Erythroblast (primary cell): ENCODE measurements around the gene EVA1C.

Experiments
- GATA1 ChIP-seq: IDR thresholded peaks from 2 replicates; pipeline ENCODE4 v1.6.1; 2011; ENCODE audit warnings: low read depth, mild to moderate bottlenecking, control low read depth, low read length, moderate library complexity
- POLR2A ChIP-seq: IDR thresholded peaks from 2 replicates; pipeline ENCODE4 v1.6.1; 2011; ENCODE audit warnings: mild to moderate bottlenecking, low read length

DNA sequence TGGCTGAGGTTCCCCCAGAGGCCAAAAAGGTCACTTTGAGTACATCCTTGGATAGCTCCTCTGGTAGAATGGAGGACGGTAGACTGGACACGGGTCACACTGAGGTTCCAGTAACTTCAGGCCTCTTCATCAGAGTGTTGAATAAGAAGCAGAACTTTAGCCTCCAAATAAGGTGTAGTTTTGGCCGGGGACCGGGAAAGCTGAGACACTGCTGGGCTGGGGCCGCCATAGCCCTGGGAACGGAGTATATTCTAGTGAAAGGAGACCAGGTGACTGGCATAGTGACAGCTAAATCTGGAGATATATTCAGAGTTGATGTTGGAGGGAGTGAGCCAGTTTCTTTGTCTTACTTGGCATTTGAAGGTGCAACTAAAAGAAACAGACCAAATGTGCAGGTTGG, 84.1 kb downstream of the EVA1C start:
- TF ChIP-seq POLR2A (no peak), GATA1 (no peak)
